ENCODE results near the gene PPP5C. TPM values are rescaled to one million over a fixed set of nuclear protein-coding genes. Genes with fewer than 3 reads are reported as not detected.

PPP5C gene
- total and polyA plus RNA-seq, 2 of the 13 experiments (the other 11 are each of a cell fraction or from before 2014, with no cell fraction given): 41.6 to 67.9 TPM

GRCh38 chr19:46404055-46404752 is 57.3 kb downstream of the PPP5C start (continued):
- TF ChIP-seq, protein P1, sequence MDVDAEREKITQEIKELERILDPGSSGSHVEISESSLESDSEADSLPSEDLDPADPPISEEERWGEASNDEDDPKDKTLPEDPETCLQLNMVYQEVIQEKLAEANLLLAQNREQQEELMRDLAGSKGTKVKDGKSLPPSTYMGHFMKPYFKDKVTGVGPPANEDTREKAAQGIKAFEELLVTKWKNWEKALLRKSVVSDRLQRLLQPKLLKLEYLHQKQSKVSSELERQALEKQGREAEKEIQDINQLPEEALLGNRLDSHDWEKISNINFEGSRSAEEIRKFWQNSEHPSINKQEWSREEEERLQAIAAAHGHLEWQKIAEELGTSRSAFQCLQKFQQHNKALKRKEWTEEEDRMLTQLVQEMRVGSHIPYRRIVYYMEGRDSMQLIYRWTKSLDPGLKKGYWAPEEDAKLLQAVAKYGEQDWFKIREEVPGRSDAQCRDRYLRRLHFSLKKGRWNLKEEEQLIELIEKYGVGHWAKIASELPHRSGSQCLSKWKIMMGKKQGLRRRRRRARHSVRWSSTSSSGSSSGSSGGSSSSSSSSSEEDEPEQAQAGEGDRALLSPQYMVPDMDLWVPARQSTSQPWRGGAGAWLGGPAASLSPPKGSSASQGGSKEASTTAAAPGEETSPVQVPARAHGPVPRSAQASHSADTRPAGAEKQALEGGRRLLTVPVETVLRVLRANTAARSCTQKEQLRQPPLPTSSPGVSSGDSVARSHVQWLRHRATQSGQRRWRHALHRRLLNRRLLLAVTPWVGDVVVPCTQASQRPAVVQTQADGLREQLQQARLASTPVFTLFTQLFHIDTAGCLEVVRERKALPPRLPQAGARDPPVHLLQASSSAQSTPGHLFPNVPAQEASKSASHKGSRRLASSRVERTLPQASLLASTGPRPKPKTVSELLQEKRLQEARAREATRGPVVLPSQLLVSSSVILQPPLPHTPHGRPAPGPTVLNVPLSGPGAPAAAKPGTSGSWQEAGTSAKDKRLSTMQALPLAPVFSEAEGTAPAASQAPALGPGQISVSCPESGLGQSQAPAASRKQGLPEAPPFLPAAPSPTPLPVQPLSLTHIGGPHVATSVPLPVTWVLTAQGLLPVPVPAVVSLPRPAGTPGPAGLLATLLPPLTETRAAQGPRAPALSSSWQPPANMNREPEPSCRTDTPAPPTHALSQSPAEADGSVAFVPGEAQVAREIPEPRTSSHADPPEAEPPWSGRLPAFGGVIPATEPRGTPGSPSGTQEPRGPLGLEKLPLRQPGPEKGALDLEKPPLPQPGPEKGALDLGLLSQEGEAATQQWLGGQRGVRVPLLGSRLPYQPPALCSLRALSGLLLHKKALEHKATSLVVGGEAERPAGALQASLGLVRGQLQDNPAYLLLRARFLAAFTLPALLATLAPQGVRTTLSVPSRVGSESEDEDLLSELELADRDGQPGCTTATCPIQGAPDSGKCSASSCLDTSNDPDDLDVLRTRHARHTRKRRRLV (CRISPR knock-in tag; IDR thresholded peaks at IDR 0.05): 0 out of 2 replicates have a peak, but pooled peaks have one; percentile 87
- no peak for TF ChIP-seq NFIC (IDR thresholded peaks at IDR 0.05; ENCODE audit: low read length)
- TF ChIP-seq, protein P2, sequence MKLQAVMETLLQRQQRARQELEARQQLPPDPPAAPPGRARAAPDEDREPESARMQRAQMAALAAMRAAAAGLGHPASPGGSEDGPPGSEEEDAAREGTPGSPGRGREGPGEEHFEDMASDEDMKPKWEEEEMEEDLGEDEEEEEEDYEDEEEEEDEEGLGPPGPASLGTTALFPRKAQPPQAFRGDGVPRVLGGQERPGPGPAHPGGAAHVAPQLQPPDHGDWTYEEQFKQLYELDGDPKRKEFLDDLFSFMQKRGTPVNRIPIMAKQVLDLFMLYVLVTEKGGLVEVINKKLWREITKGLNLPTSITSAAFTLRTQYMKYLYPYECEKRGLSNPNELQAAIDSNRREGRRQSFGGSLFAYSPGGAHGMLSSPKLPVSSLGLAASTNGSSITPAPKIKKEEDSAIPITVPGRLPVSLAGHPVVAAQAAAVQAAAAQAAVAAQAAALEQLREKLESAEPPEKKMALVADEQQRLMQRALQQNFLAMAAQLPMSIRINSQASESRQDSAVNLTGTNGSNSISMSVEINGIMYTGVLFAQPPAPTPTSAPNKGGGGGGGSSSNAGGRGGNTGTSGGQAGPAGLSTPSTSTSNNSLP (IDR thresholded peaks at IDR 0.05; ENCODE audit: low read depth, low read length): no peak
- TF ChIP-seq ATF4 (CRISPR knock-in tag; IDR thresholded peaks at IDR 0.05): peak in 1 of 2 experiments; percentile 14; a peak in 1 of 4 replicates
- TF ChIP-seq ZFP36 (IDR thresholded peaks at IDR 0.05; ENCODE audit: borderline replicate concordance, low read depth, low read length, partially characterized antibody): no peak
- peak in 1 of 2 experiments; percentile 72; a peak in 2 of 4 replicates for TF ChIP-seq KLF16 (CRISPR knock-in tag; IDR thresholded peaks at IDR 0.05)
- TF ChIP-seq TBX2 (CRISPR knock-in tag; IDR thresholded peaks at IDR 0.05; ENCODE audit: borderline replicate concordance): peak; percentile 78
- TF ChIP-seq THAP9 (CRISPR knock-in tag; IDR thresholded peaks at IDR 0.05; ENCODE audit: borderline replicate concordance): peak; percentile 71; the same call in 1 of the 2 replicates
- TF ChIP-seq ZSCAN31 (CRISPR knock-in tag; IDR thresholded peaks at IDR 0.05; ENCODE audit: low read depth): peak; percentile 55; the same call in 1 of the 2 replicates
- peak; percentile 77; the same call in 1 of the 2 replicates for TF ChIP-seq GLI4 (CRISPR knock-in tag; IDR thresholded peaks at IDR 0.05; ENCODE audit: borderline replicate concordance)
- TF ChIP-seq, protein P3, sequence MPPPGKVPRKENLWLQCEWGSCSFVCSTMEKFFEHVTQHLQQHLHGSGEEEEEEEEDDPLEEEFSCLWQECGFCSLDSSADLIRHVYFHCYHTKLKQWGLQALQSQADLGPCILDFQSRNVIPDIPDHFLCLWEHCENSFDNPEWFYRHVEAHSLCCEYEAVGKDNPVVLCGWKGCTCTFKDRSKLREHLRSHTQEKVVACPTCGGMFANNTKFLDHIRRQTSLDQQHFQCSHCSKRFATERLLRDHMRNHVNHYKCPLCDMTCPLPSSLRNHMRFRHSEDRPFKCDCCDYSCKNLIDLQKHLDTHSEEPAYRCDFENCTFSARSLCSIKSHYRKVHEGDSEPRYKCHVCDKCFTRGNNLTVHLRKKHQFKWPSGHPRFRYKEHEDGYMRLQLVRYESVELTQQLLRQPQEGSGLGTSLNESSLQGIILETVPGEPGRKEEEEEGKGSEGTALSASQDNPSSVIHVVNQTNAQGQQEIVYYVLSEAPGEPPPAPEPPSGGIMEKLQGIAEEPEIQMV (CRISPR knock-in tag; IDR thresholded peaks at IDR 0.05; ENCODE audit: low read depth): no peak
- peak; percentile 93 for TF ChIP-seq SRSF1 (optimal IDR thresholded peaks at IDR 0.05; ENCODE audit: low read depth, low read length)
- TF ChIP-seq, protein P4, sequence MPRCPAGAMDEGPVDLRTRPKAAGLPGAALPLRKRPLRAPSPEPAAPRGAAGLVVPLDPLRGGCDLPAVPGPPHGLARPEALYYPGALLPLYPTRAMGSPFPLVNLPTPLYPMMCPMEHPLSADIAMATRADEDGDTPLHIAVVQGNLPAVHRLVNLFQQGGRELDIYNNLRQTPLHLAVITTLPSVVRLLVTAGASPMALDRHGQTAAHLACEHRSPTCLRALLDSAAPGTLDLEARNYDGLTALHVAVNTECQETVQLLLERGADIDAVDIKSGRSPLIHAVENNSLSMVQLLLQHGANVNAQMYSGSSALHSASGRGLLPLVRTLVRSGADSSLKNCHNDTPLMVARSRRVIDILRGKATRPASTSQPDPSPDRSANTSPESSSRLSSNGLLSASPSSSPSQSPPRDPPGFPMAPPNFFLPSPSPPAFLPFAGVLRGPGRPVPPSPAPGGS (CRISPR knock-in tag; IDR thresholded peaks at IDR 0.05): peak; percentile 56; the same call in 1 of the 2 replicates
